MG63 (cell line): ENCODE results near the gene SLIRP. TPM values are rescaled to one million over a fixed set of nuclear protein-coding genes. Genes with fewer than 3 reads are reported as not detected.
"Not testable (repeated sequence)": the region's sequence is repeated elsewhere in the genome, so short reads cannot be mapped to it uniquely, and the experiment has no call there.

Experiments used
- DNase-seq: peaks from one replicate; pipeline ENCODE4 v3.0.0-alpha.2; 2020
- H3K27me3 ChIP-seq: fragments of 250-450 bp; sonication (Bioruptor Pico); 2 replicates; pipeline ENCODE4 v1.5.1; 2020; ENCODE audit warnings: mild to moderate bottlenecking, moderate library complexity
- H3K36me3 ChIP-seq: fragments of 250-450 bp; sonication (Bioruptor Pico); 2 replicates; pipeline ENCODE4 v1.5.1; 2020; ENCODE audit warnings: mild to moderate bottlenecking, moderate library complexity
- H3K4me3 ChIP-seq: fragments of 250-450 bp; sonication (Bioruptor Pico); 2 replicates; pipeline ENCODE4 v1.5.1; 2020; ENCODE audit warnings: mild to moderate bottlenecking, moderate library complexity
- H3K9me3 ChIP-seq: fragments of 250-450 bp; sonication (Bioruptor Pico); 2 replicates; pipeline ENCODE4 v1.5.1; 2020; ENCODE audit warnings: mild to moderate bottlenecking, moderate library complexity
- total RNA-seq: library from RNA; depleted of rRNA; stranded (reverse); fragments of >200 nt; shearing (Covaris generic); gene quantifications from 2 replicates; pipeline ENCODE4 v1.2.3, GENCODE V29; 2014; ENCODE audit warnings: low replicate concordance

Gene SLIRP
- total RNA-seq, 1 experiment from 2014 or later: 323 TPM

DNA sequence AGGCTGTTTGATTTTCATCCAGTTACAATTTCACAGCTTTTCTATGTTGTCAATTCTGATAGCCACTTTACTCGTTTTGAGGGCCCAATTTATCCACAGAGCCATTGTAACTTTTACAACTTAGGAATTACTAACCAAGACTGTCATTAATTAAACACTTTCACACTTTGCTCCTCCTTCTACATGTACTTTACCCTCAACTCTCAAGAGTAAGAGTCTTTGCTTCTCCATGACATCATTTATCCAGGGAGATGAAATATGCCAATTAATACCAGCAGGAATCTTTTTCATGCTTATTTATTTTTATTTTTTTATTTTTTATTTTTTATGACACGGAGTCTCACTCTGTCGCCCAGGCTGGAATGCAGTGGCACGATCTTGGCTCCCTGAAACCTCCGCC lies 13.5 kb downstream of the SLIRP start:
- H3K36me3 ChIP-seq: peaks cover 27% of the 10 kb centered on the region
- DNase-seq: no peak

DNA sequence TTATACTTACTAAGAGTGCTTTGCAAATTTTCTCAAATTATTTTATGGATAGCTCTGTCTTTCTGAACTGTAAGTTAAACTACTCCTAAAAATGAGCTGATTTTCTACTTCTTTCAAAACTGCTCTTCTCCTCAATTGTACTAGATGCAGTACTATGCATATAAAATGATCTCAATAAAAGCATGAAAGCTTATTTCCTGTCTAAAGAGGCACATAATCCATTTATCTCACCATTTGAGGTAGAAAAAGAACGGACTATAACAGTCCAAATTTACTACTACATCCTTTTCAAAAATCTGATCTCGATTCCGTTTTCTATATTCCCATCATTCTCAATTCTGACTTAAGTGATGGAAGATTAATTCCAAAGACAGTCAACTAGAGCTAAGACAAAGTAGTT lies 14.4 kb downstream of the SLIRP start:
- Histone ChIP-seq H3K4me3 (no peak overlapping the region), H3K9me3 (no peaks in the 10 kb centered on the region), H3K36me3 (peaks cover 23% of the 10 kb centered on the region), H3K27me3 (no peaks in the 10 kb centered on the region)
- no peak for DNase-seq

More for the DNA sequence above, 13.5 kb downstream of the SLIRP start:
- Histone ChIP-seq H3K9me3 (no peaks in the 10 kb centered on the region), H3K4me3 (no peak overlapping the region), H3K27me3 (no peaks in the 10 kb centered on the region)

DNA sequence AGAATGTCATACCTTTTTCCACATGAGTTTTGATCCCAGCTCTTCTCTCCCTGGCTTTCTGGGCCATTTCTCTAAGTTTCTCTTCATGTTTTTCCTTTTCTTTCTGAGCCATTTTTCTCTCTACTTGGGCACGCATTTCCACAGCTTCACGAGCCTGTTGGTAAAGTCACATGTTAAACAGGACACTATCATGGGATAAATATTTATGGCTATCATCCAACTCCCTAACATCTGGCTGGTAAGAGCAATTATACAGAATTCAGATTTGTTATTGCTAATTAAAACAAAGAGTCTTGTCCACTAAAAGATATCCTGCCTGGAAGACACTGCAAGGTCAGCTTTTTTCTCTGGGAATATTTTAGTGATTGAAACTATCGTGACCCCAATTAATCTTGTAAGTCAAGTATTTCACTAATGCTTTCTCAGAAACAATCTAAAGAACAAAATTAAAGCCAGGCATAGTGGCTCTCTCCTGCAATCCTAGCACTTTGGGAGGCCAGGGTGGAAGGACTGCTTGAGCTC lies 23.1 kb downstream of the SLIRP start:
- Histone ChIP-seq H3K9me3 (no peaks in the 10 kb centered on the region), H3K27me3 (no peaks in the 10 kb centered on the region), H3K36me3 (peaks cover 59% of the 10 kb centered on the region), H3K4me3 (no peak overlapping the region)
- no peak for DNase-seq

GRCh38 chr14:77738559-77739250 lies 30.8 kb downstream of the SLIRP start:
- Histone ChIP-seq H3K9me3 (no peaks in the 10 kb centered on the region), H3K36me3 (peaks cover 35% of the 10 kb centered on the region), H3K27me3 (no peaks in the 10 kb centered on the region), H3K4me3 (no peak overlapping the region)
- DNase-seq: no peak

- H3K4me3 ChIP-seq: no peak overlapping the region
- no peaks in the 10 kb centered on the region for H3K27me3 ChIP-seq
- peaks cover 22% of the 10 kb centered on the region for H3K36me3 ChIP-seq
- no peaks in the 10 kb centered on the region for H3K9me3 ChIP-seq
- DNase-seq: no peak
Measured at GRCh38 chr14:77741438-77741837, 33.5 kb downstream of the SLIRP start.

GRCh38 chr14:77746064-77746702 lies 38.3 kb downstream of the SLIRP start:
- H3K27me3 ChIP-seq: no peaks in the 10 kb centered on the region
- no peak for DNase-seq
- peaks cover 17% of the 10 kb centered on the region for H3K36me3 ChIP-seq
- no peaks in the 10 kb centered on the region for H3K9me3 ChIP-seq
- no peak overlapping the region for H3K4me3 ChIP-seq

DNA sequence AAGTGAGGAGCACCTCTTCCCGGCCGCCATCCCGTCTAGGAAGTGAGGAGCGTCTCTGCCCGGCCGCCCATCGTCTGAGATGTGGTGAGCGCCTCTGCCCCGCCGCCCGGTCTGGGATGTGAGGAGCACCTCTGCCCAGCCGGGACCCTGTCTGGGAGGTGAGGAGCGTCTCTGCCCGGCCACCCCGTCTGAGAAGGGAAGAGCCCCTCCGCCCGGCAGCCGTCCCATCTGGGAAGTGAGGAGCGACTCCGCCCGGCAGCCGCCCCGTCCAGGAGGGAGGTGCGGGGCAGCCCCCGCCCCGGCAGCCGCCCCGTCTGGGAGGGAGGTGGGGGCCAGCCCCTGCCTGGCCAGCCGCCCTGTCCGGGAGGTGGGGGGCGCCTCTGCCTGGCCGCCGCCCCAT lies 39.5 kb downstream of the SLIRP start:
- DNase-seq, H3K9me3 ChIP-seq, H3K4me3 ChIP-seq, H3K27me3 ChIP-seq: not testable (repeated sequence)
- peaks cover 27% of the 10 kb centered on the region for H3K36me3 ChIP-seq

- Histone ChIP-seq H3K9me3 (no peaks in the 10 kb centered on the region), H3K27me3 (no peaks in the 10 kb centered on the region), H3K36me3 (peaks cover 34% of the 10 kb centered on the region), H3K4me3 (no peak overlapping the region)
- no peak for DNase-seq
Measured at GRCh38 chr14:77752266-77752665, 44.4 kb downstream of the SLIRP start.

DNA sequence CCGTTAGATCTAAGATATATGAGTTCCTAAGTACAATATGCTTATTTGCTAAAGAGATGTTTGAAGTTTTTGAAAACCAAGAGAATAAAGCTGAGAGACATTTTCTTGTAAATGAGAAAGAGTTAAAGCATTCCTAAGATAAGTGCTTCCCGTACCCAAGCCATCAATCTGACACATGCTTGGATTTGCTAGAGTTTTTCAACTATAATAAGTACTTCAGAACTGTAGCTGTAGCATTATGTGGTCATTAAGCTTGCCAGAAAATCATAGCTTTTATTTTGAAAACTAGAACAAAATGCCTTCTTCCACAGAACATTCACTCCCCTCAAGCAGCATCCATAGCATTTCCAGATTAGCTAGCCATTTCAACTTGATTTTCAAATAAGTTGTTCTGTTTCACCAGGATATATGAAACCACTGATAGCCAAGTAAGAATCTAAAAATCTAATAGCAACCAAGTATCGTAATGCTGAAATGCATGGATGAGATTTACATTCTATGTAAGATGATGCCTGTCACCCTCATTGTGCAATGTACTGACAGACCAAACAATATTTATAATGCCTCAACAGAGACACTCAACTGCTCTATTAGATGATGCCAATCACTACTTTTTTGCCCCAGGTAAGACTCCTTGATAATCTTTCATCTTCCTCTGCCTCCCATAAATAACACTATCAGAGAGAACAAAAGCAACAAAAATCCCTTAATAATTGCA lies 45.1 kb downstream of the SLIRP start:
- Histone ChIP-seq H3K4me3 (no peak overlapping the region), H3K9me3 (no peaks in the 10 kb centered on the region), H3K27me3 (no peaks in the 10 kb centered on the region), H3K36me3 (peaks cover 34% of the 10 kb centered on the region)
- DNase-seq: no peak

- Histone ChIP-seq H3K36me3 (no peaks in the 10 kb centered on the region; the same call in none of the 2 replicates), H3K27me3 (no peaks in the 10 kb centered on the region), H3K4me3 (peak within 1 kb of the TSS; percentile 65), H3K9me3 (no peaks in the 10 kb centered on the region)
- DNase-seq: peak; percentile 86
Measured at GRCh38 chr14:77760381-77761204, 52.7 kb downstream of the SLIRP start, which contains the start of gene SNW1. Gene SNW1 (minus strand): TSS chr14:77761156. CDS start chr14:77761127, 29 bp downstream.

- Histone ChIP-seq H3K4me3 (peak overlapping the region; percentile 65), H3K27me3 (no peaks in the 10 kb centered on the region), H3K9me3 (no peaks in the 10 kb centered on the region), H3K36me3 (no peaks in the 10 kb centered on the region; the same call in none of the 2 replicates)
- DNase-seq: peak; percentile 27
Measured at GRCh38 chr14:77761205-77761931, 53.5 kb downstream of the SLIRP start.

- H3K9me3 ChIP-seq: no peaks in the 10 kb centered on the region
- H3K36me3 ChIP-seq: no peaks in the 10 kb centered on the region; the same call in 1 of the 2 replicates
- DNase-seq: no peak
- no peak overlapping the region for H3K4me3 ChIP-seq
- no peaks in the 10 kb centered on the region for H3K27me3 ChIP-seq
Measured at GRCh38 chr14:77763316-77763715, 55.4 kb downstream of the SLIRP start.

- no peak for DNase-seq
- no peaks in the 10 kb centered on the region for H3K9me3 ChIP-seq
- no peaks in the 10 kb centered on the region for H3K27me3 ChIP-seq
- H3K4me3 ChIP-seq: no peak overlapping the region
- no peaks in the 10 kb centered on the region; the same call in 1 of the 2 replicates for H3K36me3 ChIP-seq
Measured at GRCh38 chr14:77763978-77764377, 56.1 kb downstream of the SLIRP start.
